ENCODE results near the gene SKAP1.

DNA sequence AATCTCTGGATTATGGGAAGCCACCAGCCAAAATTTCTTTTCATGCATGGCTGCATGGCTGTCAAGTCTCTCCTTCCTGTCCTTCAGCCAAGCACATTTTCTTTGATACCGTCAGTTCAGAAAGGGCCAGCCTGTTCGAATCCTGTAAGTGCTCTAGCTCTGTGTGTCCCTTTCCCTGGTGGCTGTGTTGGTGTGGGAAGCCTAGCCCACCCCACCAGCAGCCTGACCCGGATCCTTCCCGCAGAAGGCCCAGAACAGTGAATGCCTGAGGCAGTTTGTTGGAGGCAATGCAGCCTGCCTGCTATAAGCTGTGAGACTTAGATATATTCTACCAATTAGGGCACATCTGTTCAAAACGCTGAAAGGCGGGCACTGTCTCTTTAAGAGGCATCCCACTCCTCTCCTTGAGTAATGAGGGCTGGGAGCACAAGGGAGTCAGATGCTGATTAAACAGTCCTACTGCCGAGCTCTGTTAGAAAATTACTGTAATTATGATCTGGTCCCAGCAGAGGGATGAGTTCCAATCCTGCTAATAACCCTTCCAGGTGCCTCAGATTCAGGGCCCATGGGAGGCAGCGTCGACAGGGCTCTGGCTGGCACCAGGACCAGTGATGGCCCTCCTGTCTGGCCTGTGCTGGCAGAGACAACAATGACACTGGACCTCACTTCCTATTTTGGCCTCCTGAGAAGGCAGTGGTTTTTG is 304.0 kb downstream of the SKAP1 start:
- TF ChIP-seq, protein P1, sequence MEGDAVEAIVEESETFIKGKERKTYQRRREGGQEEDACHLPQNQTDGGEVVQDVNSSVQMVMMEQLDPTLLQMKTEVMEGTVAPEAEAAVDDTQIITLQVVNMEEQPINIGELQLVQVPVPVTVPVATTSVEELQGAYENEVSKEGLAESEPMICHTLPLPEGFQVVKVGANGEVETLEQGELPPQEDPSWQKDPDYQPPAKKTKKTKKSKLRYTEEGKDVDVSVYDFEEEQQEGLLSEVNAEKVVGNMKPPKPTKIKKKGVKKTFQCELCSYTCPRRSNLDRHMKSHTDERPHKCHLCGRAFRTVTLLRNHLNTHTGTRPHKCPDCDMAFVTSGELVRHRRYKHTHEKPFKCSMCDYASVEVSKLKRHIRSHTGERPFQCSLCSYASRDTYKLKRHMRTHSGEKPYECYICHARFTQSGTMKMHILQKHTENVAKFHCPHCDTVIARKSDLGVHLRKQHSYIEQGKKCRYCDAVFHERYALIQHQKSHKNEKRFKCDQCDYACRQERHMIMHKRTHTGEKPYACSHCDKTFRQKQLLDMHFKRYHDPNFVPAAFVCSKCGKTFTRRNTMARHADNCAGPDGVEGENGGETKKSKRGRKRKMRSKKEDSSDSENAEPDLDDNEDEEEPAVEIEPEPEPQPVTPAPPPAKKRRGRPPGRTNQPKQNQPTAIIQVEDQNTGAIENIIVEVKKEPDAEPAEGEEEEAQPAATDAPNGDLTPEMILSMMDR (conservative IDR thresholded peaks at IDR 0.05 in 1 of 2, IDR thresholded peaks at IDR 0.05 in 1 of 2; ENCODE audit: extremely low read depth in 1 of 2, insufficient read depth in 1 of 2, low read depth in 1 of 2, low read length in 2 of 2), result no peak
- no peak for TF ChIP-seq EZH2 (IDR thresholded peaks at IDR 0.05; ENCODE audit: borderline replicate concordance, low read length)

All from mammary epithelial cell (primary cell).